Right lobe of liver (tissue), 6 donors: Measurements from ENCODE around the gene PCGF2. TPM values are rescaled to one million over a fixed set of nuclear protein-coding genes. Genes with fewer than 3 reads are reported as not detected.
A peak's percentile ranks its signal among the peaks of the same experiment; 100 is the strongest.

Experiments
- ATAC-seq, 4 donors: fragments of 200-7000 bp; cut with Tn5 transposase; one replicate each; pipeline ENCODE4 v1.9.1; 2020; ENCODE audit warnings: mild to moderate bottlenecking in 4 of 4, moderate library complexity in 4 of 4
- DNase-seq, 3 donors: peaks; one replicate each; pipeline ENCODE4 v3.0.0-alpha.2; 2020
- H3K27ac ChIP-seq, 3 donors: fragments of 200-600 bp; one replicate each; pipeline ENCODE4 v1.8.0; 2022
- H3K27me3 ChIP-seq, 2 donors: fragments of 200-600 bp; one replicate each; pipeline ENCODE4 v1.8.0; 2022
- H3K36me3 ChIP-seq, 4 donors: fragments of 200-600 bp; sonication (generic) in 1 of 4; one replicate each; pipeline versions ENCODE4 v1.5.1 to v1.8.0; 2017 to 2022; ENCODE audit warnings: control low read depth in 1 of 4
- H3K4me1 ChIP-seq, 4 donors: fragments of 200-600 bp; sonication (generic) in 1 of 4; one replicate each; pipeline versions ENCODE4 v1.5.1 to v1.8.0; 2017 to 2022; ENCODE audit warnings: control low read depth in 1 of 4
- H3K4me3 ChIP-seq, 3 donors: fragments of 200-600 bp; one replicate each; pipeline ENCODE4 v1.8.0; 2022
- H3K9me3 ChIP-seq, 4 donors: fragments of 200-600 bp; sonication (generic) in 1 of 4; one replicate each; pipeline versions ENCODE4 v1.5.1 to v1.8.0; 2017 to 2022; ENCODE audit warnings: control low read depth in 1 of 4
- POLR2A ChIP-seq: fragments of 450-650 bp; IDR thresholded peaks from one replicate; pipeline ENCODE4 v1.6.1; 2017; ENCODE audit warnings: antibody characterized with exemption, mild to moderate bottlenecking
- WGBS: methylation state at CpG from one replicate; pipeline ENCODE4 v1.1.6; 2018; ENCODE audit warnings: low coverage, low lambda C conversion rate; ENCODE audit not compliant: insufficient coverage; ENCODE audit errors: missing lambda C conversion rate; 5-methylcytosine and 5-hydroxymethylcytosine counted together
- intact Hi-C, 2 donors: fragments of 100-400 bp; cut with DNase I; formaldehyde crosslinking; loops; one replicate each; pipeline versions ENCODE4 v1.11.2 to v1.14.1; 2022
- total RNA-seq, 6 experiments: library from RNA; depleted of rRNA in 2 of 6; stranded (reverse); fragments of >200 nt in 2 of 6; fragmentation: NEBNext Ultra II Directional in 3 of 6; extraction: Animal tissue kit (Norgen Biotek cat#: 25700) in 3 of 6; gene quantifications; one replicate each; pipeline versions ENCODE4 v1.1.0 to v1.2.4, GENCODE V29; 2016 to 2023
- TF ChIP-seq, protein P1 (sequence below), 4 donors: fragments of 200-600 bp in 3 of 4; fragments of 450-650 bp in 1 of 4; IDR thresholded peaks; one replicate each; pipeline versions ENCODE4 v1.5.1 to v1.8.0; 2016 to 2022; ENCODE audit warnings: antibody characterized with exemption in 4 of 4, mild to moderate bottlenecking in 2 of 4
- donor health status: DM: no; HTN: yes; CAD: no.
- donor health status: DM: no; HTN: no; CAD: no.
- donor health status: DM: no; HTN: no; CAD: no.
- donor health status: DM: no; HTN: yes; CAD: no.
- donor health status: DM: no; HTN: yes; CAD: no.

Gene PCGF2
- total RNA-seq, 6 experiments from 2014 or later, result 1.7 to 8.0 (median 3.9) TPM

DNA sequence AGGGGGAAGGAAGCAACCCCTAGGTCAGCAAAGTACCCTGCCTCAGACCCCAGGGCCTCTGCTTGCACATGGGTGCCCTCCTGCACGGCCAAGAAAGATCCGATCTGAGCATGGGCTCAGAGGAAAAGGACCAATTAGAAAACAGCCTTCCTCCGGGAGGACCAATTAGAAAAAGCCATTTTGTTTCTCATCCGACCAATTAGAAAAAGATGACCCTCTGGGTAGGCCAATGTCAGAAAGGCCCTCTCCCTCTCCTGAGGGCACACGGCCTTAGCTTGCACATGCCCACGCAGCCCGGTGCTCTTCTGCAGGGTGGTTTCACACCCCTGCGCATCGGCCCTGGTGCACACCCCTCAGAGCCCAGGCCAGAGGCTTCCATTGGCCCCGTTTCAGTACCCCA is 23.1 kb downstream of the PCGF2 start:
- Histone ChIP-seq H3K4me3 (no peak overlapping the region), H3K27ac (no peak overlapping the region), H3K4me1 (peaks cover 0 to 6% (median 2%) of the 10 kb centered on the region in 4 donors), H3K36me3 (peaks cover 0 to 9% (median 0%) of the 10 kb centered on the region in 4 donors), H3K27me3 (no peaks in the 10 kb centered on the region), H3K9me3 (no peaks in the 10 kb centered on the region)
- TF ChIP-seq, protein P1, sequence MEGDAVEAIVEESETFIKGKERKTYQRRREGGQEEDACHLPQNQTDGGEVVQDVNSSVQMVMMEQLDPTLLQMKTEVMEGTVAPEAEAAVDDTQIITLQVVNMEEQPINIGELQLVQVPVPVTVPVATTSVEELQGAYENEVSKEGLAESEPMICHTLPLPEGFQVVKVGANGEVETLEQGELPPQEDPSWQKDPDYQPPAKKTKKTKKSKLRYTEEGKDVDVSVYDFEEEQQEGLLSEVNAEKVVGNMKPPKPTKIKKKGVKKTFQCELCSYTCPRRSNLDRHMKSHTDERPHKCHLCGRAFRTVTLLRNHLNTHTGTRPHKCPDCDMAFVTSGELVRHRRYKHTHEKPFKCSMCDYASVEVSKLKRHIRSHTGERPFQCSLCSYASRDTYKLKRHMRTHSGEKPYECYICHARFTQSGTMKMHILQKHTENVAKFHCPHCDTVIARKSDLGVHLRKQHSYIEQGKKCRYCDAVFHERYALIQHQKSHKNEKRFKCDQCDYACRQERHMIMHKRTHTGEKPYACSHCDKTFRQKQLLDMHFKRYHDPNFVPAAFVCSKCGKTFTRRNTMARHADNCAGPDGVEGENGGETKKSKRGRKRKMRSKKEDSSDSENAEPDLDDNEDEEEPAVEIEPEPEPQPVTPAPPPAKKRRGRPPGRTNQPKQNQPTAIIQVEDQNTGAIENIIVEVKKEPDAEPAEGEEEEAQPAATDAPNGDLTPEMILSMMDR (IDR thresholded peaks at IDR 0.05), result no peak
- TF ChIP-seq POLR2A, result no peak
- no peak for DNase-seq
- ATAC-seq, result no peak
- WGBS, result 68% methylated on average over 2 of the region's 10 CpGs
- intact Hi-C loops, result no loop called here

DNA sequence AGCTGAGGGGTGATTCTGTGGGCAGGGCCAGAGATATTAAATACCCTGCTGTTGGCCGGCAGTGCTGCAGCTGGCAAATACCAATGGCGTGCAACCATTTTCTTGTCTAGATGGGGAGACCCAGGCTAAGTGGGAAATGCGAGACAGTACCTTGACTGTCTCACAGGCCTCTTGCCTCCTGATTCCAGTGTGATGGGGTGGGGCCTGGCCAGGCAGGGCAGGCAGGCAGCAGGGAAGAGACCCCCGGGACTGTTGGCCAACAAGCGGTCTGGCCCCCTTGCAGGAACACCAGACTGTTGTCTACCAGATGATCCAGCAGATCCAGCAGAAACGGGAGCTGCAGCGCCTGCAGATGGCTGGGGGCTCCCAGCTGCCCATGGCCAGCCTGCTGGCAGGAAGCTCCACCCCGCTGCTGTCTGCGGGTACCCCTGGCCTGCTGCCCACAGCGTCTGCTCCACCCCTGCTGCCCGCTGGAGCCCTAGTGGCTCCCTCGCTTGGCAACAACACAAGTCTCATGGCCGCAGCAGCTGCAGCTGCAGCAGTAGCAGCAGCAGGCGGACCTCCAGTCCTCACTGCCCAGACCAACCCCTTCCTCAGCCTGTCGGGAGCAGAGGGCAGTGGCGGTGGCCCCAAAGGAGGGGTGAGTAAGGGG is 23.7 kb downstream of the PCGF2 start:
- no peak overlapping the region for H3K27ac ChIP-seq
- H3K36me3 ChIP-seq, result peaks cover 0 to 9% (median 0%) of the 10 kb centered on the region in 4 donors
- peak in 2 of 3 donors; percentile 47 to 58 for DNase-seq

DNA sequence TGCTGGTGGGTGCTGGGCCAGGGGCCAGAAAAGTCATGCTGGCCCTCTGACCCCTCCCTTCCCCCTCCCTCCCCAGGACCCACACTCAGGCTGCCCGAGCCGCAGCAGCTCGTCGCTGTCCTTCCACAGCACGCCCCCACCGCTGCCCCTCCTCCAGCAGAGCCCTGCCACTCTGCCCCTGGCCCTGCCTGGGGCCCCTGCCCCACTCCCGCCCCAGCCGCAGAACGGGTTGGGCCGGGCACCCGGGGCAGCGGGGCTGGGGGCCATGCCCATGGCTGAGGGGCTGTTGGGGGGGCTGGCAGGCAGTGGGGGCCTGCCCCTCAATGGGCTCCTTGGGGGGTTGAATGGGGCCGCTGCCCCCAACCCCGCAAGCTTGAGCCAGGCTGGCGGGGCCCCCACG is 26.3 kb downstream of the PCGF2 start:
- TF ChIP-seq POLR2A, result no peak
- TF ChIP-seq, protein P1 (IDR thresholded peaks at IDR 0.05), result no peak
- ATAC-seq (no peak), DNase-seq (no peak)
- intact Hi-C loops, result no loop called here
- Histone ChIP-seq H3K9me3 (no peaks in the 10 kb centered on the region), H3K27ac (no peak overlapping the region), H3K36me3 (peaks cover 0 to 9% (median under 1%) of the 10 kb centered on the region in 4 donors), H3K4me1 (no peaks in the 10 kb centered on the region), H3K27me3 (no peaks in the 10 kb centered on the region), H3K4me3 (no peak overlapping the region)
- 98% methylated on average over 6 of the region's 16 CpGs for WGBS

More for the DNA sequence above, 23.7 kb downstream of the PCGF2 start:
- Histone ChIP-seq H3K4me1 (peaks cover 0 to 5% (median 2%) of the 10 kb centered on the region in 4 donors), H3K9me3 (no peaks in the 10 kb centered on the region), H3K27me3 (no peaks in the 10 kb centered on the region), H3K4me3 (no peak overlapping the region)
- TF ChIP-seq, protein P1 (IDR thresholded peaks at IDR 0.05), result no peak
- TF ChIP-seq POLR2A, result no peak
- intact Hi-C loops, result no loop called here
- peak in 1 of 4 donors; percentile 14 for ATAC-seq
- 83% methylated on average over 1 of the region's 16 CpGs for WGBS

DNA sequence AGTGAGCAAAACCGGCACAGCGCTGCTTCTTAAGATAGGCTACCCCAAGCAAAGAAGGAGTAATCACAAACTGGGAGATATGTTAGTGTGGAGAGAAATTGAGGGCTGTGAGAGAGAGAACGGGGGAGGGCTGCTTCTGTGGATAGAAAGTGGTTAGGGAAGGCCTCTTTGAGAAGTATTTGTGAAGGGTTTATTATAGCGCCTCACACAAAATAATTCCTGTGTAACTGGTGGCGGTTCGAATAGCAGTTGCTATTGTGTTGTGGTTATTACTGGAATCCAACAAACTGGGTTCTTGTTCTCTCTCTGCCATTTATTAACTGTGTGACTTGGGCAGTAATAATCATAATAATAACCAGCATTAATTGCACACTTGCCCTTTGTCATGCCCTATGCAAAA is 27.2 kb downstream of the PCGF2 start:
- intact Hi-C loops, result no loop called here
- Histone ChIP-seq H3K27ac (no peak overlapping the region), H3K27me3 (no peaks in the 10 kb centered on the region), H3K4me1 (no peaks in the 10 kb centered on the region), H3K36me3 (peaks cover 0 to 13% (median 2%) of the 10 kb centered on the region in 4 donors), H3K4me3 (no peak overlapping the region), H3K9me3 (no peaks in the 10 kb centered on the region)
- no peak for TF ChIP-seq POLR2A
- TF ChIP-seq, protein P1 (IDR thresholded peaks at IDR 0.05), result no peak
- 87% methylated on average over 6 of the region's 6 CpGs for WGBS
- no peak for DNase-seq
- no peak for ATAC-seq
